ENCODE measurements around the gene PRKAG2.

- TF ChIP-seq CTCF (IDR thresholded peaks at IDR 0.05) = no peak
- no peak for TF ChIP-seq ZFX (IDR thresholded peaks at IDR 0.05; ENCODE audit: borderline replicate concordance)
Observed at GRCh38 chr7:151723321-151723720, 153.6 kb downstream of the PRKAG2 start.
